Mammary epithelial cell (primary cell): ENCODE measurements around the gene MYL6B.

Experiments
- EZH2 ChIP-seq: IDR thresholded peaks from 2 replicates; pipeline ENCODE4 v1.6.1; 2012; ENCODE audit warnings: low read length, inconsistent platforms, borderline replicate concordance
- TF ChIP-seq, protein P1 (sequence below), 2 donors: IDR thresholded peaks in 1 of 2; conservative IDR thresholded peaks in 1 of 2; 2 replicates each; pipeline ENCODE4 v1.5.1; 2011 to 2012; ENCODE audit warnings: inconsistent platforms in 2 of 2, low read length in 2 of 2, mild to moderate bottlenecking in 2 of 2, control low read depth in 1 of 2, low read depth in 1 of 2; ENCODE audit not compliant: insufficient read depth in 1 of 2; ENCODE audit errors: extremely low read depth in 1 of 2

DNA sequence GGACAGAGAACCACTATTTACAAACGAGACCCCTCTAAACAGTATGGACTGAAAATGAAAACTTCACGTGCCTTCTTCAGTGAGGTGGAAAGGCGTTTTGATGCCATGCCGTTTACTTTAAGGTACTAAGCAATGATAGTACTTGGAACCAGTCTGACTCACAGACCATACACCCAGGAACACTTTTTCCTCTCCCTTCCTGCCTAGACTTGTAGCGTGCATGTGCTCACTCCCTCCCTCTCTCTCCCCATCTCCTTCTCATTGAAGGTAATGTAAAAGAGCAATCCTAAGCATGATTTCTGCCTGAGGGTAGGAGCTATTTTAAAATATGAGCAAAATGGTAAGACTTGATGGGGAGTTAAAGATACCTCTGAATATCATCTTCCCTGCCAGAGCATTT is 41.8 kb upstream of the MYL6B start:
- TF ChIP-seq, protein P1, sequence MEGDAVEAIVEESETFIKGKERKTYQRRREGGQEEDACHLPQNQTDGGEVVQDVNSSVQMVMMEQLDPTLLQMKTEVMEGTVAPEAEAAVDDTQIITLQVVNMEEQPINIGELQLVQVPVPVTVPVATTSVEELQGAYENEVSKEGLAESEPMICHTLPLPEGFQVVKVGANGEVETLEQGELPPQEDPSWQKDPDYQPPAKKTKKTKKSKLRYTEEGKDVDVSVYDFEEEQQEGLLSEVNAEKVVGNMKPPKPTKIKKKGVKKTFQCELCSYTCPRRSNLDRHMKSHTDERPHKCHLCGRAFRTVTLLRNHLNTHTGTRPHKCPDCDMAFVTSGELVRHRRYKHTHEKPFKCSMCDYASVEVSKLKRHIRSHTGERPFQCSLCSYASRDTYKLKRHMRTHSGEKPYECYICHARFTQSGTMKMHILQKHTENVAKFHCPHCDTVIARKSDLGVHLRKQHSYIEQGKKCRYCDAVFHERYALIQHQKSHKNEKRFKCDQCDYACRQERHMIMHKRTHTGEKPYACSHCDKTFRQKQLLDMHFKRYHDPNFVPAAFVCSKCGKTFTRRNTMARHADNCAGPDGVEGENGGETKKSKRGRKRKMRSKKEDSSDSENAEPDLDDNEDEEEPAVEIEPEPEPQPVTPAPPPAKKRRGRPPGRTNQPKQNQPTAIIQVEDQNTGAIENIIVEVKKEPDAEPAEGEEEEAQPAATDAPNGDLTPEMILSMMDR (conservative IDR thresholded peaks at IDR 0.05 in 1 of 2, IDR thresholded peaks at IDR 0.05 in 1 of 2; ENCODE audit: extremely low read depth in 1 of 2, insufficient read depth in 1 of 2, low read depth in 1 of 2, low read length in 2 of 2) = no peak
- no peak for TF ChIP-seq EZH2
